NOMO-1 treated with DMSO at 0.1 percent for 48 hours (cell line): ENCODE results near the gene KCNQ1OT1.

Source experiments
- DNase-seq: peaks from one replicate; lab custom pipeline; 2025; ENCODE audit not compliant: unreplicated experiment; lab: John Stamatoyannopoulos, UW

KCNQ1OT1 gene

GRCh38 chr11:2669634-2670469 lies 29.9 kb downstream of the KCNQ1OT1 start:
- no peak for DNase-seq

GRCh38 chr11:2668876-2669275 lies 30.9 kb downstream of the KCNQ1OT1 start:
- DNase-seq = no peak

- DNase-seq = no peak
These were observed 31.9 kb downstream of the KCNQ1OT1 start for GRCh38 chr11:2667940-2668339.

- DNase-seq = no peak
These were observed 32.8 kb downstream of the KCNQ1OT1 start for GRCh38 chr11:2666828-2667570.

- DNase-seq = no peak
These were observed 33.4 kb downstream of the KCNQ1OT1 start for GRCh38 chr11:2666401-2666741.

- DNase-seq = no peak
These were observed 34.0 kb downstream of the KCNQ1OT1 start for GRCh38 chr11:2665526-2666400.

- no peak for DNase-seq
These were observed 34.8 kb downstream of the KCNQ1OT1 start for GRCh38 chr11:2664791-2665525.

- no peak for DNase-seq
These were observed 35.4 kb downstream of the KCNQ1OT1 start for GRCh38 chr11:2664376-2664775.

GRCh38 chr11:2663915-2664314 lies 35.9 kb downstream of the KCNQ1OT1 start:
- DNase-seq = no peak

GRCh38 chr11:2663506-2663905 lies 36.3 kb downstream of the KCNQ1OT1 start:
- no peak for DNase-seq

GRCh38 chr11:2662430-2663299 lies 37.1 kb downstream of the KCNQ1OT1 start:
- no peak for DNase-seq

GRCh38 chr11:2662024-2662312 lies 37.8 kb downstream of the KCNQ1OT1 start:
- no peak for DNase-seq

- no peak for DNase-seq
These were observed 38.4 kb downstream of the KCNQ1OT1 start for GRCh38 chr11:2661173-2662023.

- no peak for DNase-seq
These were observed 39.3 kb downstream of the KCNQ1OT1 start for GRCh38 chr11:2660357-2660939.

GRCh38 chr11:2657697-2658284 lies 42.0 kb downstream of the KCNQ1OT1 start:
- DNase-seq = no peak

- no peak for DNase-seq
These were observed 42.9 kb downstream of the KCNQ1OT1 start for GRCh38 chr11:2656859-2657258.

- DNase-seq = no peak
These were observed 43.8 kb downstream of the KCNQ1OT1 start for GRCh38 chr11:2655834-2656622.
